Panc1 (cell line): ENCODE results near the gene VTI1A. TPM values are rescaled to one million over a fixed set of nuclear protein-coding genes. Genes with fewer than 3 reads are reported as not detected.

ENCODE experiments used
- ATAC-seq: fragments of 200-7000 bp; cut with Tn5 transposase; 2 replicates; pipeline ENCODE4 v1.9.1; 2020; ENCODE audit warnings: mild to moderate bottlenecking, moderate library complexity
- BruUV-seq: library from RNA; stranded (reverse); fragments of 400-500 nt; replicated peaks from 2 replicates; lab custom pipeline; 2021; lab: Mats Ljungman, UMichigan
- CTCF ChIA-PET: fragments of 300-600 bp; sonication (Branson Sonifier 250); formaldehyde crosslinking; loops from one replicate; lab custom pipeline; 2022; ENCODE audit warnings: antibody characterized with exemption; lab: Charles Lee
- POLR2A ChIA-PET: fragments of 300-600 bp; sonication (Branson Sonifier 250); formaldehyde crosslinking; loops from one replicate; lab custom pipeline; 2022; ENCODE audit warnings: antibody characterized with exemption; lab: Charles Lee
- DNase-seq: peaks from one replicate; pipeline ENCODE4 v3.0.0-alpha.2; 2010; ENCODE audit warnings: low read depth, low spot score
- H3K27ac ChIP-seq: 2 replicates; pipeline ENCODE4 v1.5.1; 2011; ENCODE audit warnings: mild to moderate bottlenecking, low read length, inconsistent platforms
- H3K27me3 ChIP-seq: fragments of 200-500 bp; sonication (Bioruptor generic); 2 replicates; pipeline ENCODE4 v1.6.0; 2014; ENCODE audit warnings: low read length, inconsistent platforms; ENCODE audit not compliant: control insufficient read depth, insufficient read depth
- H3K36me3 ChIP-seq: fragments of 200-500 bp; sonication (Bioruptor generic); 2 replicates; pipeline ENCODE4 v1.5.1; 2014; ENCODE audit warnings: inconsistent platforms, mild to moderate bottlenecking, low read length, moderate library complexity; ENCODE audit not compliant: control insufficient read depth, insufficient read depth
- H3K4me1 ChIP-seq: 2 replicates; pipeline ENCODE4 v1.5.1; 2011; ENCODE audit warnings: inconsistent platforms, mild to moderate bottlenecking, low read length, moderate library complexity; ENCODE audit not compliant: control insufficient read depth, insufficient read depth
- H3K4me3 ChIP-seq, 2 experiments: 2 replicates each; pipeline ENCODE4 v1.5.1; 2011 to 2012; ENCODE audit warnings: low read depth in 2 of 2, low read length in 2 of 2, mild to moderate bottlenecking in 2 of 2, inconsistent platforms in 1 of 2, moderate library complexity in 1 of 2
- H3K9me3 ChIP-seq: fragments of 200-500 bp; sonication (Bioruptor generic); 2 replicates; pipeline ENCODE4 v1.5.1; 2014; ENCODE audit warnings: low read depth, mild to moderate bottlenecking, inconsistent platforms, low read length, moderate library complexity; ENCODE audit not compliant: control insufficient read depth, insufficient read depth
- CTCF ChIP-seq: fragments of 450-650 bp; IDR thresholded peaks from 2 replicates; pipeline ENCODE4 v1.5.1; 2017; ENCODE audit warnings: mild to moderate bottlenecking
- POLR2AphosphoS5 ChIP-seq: IDR thresholded peaks from 2 replicates; pipeline ENCODE4 v1.6.1; 2012; ENCODE audit warnings: mild to moderate bottlenecking, low read depth, low read length, moderate library complexity
- REST ChIP-seq, 2 experiments: IDR thresholded peaks; 2 replicates each; pipeline ENCODE4 v1.6.1; 2011 to 2012; ENCODE audit warnings: low read depth in 2 of 2, control low read depth in 1 of 2, low read length in 1 of 2, mild to moderate bottlenecking in 1 of 2, moderate library complexity in 1 of 2; ENCODE audit not compliant: insufficient read depth in 1 of 2
- SIN3A ChIP-seq: IDR thresholded peaks from 2 replicates; pipeline ENCODE4 v1.6.1; 2012; ENCODE audit warnings: low read depth, mild to moderate bottlenecking, low read length, moderate library complexity, borderline replicate concordance; ENCODE audit not compliant: insufficient read depth
- TCF7L2 ChIP-seq: IDR thresholded peaks from 2 replicates; pipeline ENCODE4 v1.6.1; 2011; ENCODE audit warnings: mild to moderate bottlenecking, low read depth, low read length, inconsistent platforms
- in situ Hi-C: cut with HindIII; loops from 2 replicates; pipeline ENCODE4 v1.10.0; 2016; ENCODE audit warnings: low sequenced_read_pairs, low pct_unique_long_range_greater_than_20kb
- intact Hi-C: fragments of 100-400 bp; cut with micrococcal nuclease; formaldehyde crosslinking; loops from one replicate; pipeline ENCODE4 v1.10.0; 2022; ENCODE audit not compliant: unreplicated experiment
- total RNA-seq: library from RNA; stranded (reverse); gene quantifications from one replicate; pipeline ENCODE4 v1.2.1, GENCODE V29; 2021; ENCODE audit not compliant: unreplicated experiment

The VTI1A gene
- total RNA-seq, 1 experiment from 2014 or later, result 36.3 TPM

DNA sequence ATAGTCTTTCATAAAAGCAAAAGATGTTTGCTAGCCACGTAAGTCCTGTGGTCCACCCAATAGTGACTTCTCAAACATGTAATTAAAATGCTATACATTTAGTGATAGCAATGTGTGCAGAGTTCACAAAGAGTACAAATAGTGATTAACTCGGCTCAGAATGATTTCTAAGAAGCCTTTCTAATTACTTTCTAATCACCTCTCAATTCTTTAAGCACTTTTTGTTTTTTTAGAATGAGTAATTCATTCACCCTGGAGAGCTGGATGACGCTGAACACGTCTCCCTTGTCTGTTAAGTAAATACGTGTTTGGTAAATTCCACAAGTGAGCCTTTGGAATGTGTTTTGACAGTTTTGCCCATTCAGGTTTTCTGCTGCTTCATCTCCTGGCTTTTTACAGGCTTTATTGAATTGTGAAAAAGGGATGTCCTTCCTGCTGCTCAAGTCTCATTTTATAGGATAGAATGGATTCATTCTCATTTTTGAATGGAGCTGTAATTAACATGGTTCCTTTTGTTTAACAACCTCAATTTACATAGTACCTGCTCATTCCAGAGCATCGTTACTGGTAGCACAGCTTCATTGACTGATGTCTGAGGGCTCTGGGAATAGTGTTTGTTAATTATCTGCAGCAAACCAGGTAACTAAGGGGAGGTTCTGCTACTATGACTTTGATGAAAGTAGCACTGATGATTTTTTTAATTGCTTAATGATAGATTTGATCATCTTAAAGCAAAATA, 212.1 kb downstream of the VTI1A start:
- Histone ChIP-seq H3K27ac (no peak overlapping the region), H3K27me3 (no peaks in the 10 kb centered on the region), H3K4me3 (no peak overlapping the region), H3K36me3 (no peaks in the 10 kb centered on the region), H3K9me3 (peaks cover 10% of the 10 kb centered on the region; the same call in 1 of the 2 replicates), H3K4me1 (peaks cover 12% of the 10 kb centered on the region; the same call in 1 of the 2 replicates)
- intact Hi-C loops (no loop called here), in situ Hi-C loops (no loop called here)
- BruUV-seq, result no TSS peak
- POLR2A ChIA-PET, result no interaction called here
- no peak for DNase-seq
- peak; percentile 77 for ATAC-seq
- TF ChIP-seq TCF7L2, result no peak
- no peak for TF ChIP-seq SIN3A
- no peak for TF ChIP-seq CTCF
- TF ChIP-seq POLR2AphosphoS5, result no peak
- no peak for TF ChIP-seq REST (IDR thresholded peaks at IDR 0.05; ENCODE audit: insufficient read depth in 1 of 2, low read depth in 2 of 2, low read length in 1 of 2)
- CTCF ChIA-PET, result no interaction called here

DNA sequence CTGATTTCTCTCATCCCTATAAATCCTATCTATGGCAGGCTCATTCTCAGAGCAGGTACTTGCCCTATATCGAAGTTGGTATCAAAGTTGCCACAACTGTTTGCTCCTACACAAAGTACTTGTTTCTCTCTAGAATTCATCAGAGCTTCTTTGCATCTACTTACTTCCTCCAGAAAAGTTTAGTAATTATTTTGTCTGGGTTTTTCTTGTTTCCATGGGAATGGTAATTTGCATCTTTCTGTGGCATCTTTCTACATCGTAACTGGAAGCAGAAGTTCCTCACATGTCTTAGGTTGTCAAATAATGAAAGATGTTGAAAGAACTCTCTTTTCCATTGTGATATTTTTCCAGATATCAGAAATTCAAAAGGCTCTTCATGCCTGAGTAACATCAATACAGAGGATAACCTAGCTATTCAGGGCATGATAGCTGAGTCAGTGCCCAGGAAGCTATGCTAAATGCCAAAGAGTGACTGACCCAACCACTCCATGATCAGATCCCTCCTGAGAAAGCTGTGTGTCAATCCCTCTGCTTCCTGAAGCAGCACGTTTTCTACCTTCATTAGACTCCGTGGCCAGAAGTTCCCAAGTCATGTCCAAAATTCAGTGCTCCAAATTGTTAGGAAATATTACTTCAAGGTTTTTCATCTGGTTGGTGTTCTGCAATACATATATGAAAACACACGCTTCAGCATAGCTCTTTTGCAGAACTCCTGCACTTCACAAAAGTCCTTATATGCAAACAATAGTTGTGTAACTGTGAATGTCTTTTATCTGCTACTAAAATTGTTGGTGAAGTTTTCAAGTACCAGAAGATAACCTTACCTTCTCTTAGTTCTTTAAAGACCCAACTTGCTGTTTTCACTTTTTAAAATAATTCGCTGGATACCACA, 216.5 kb downstream of the VTI1A start:
- BruUV-seq, result no TSS peak
- CTCF ChIA-PET, result no interaction called here
- H3K27me3 ChIP-seq, result no peaks in the 10 kb centered on the region
- POLR2A ChIA-PET, result no interaction called here
- peaks cover 10% of the 10 kb centered on the region; the same call in 1 of the 2 replicates for H3K9me3 ChIP-seq
- no peaks in the 10 kb centered on the region for H3K36me3 ChIP-seq
- in situ Hi-C loops, result no loop called here
- TF ChIP-seq POLR2AphosphoS5 (no peak), SIN3A (no peak), CTCF (no peak), TCF7L2 (no peak), REST (IDR thresholded peaks at IDR 0.05; ENCODE audit: insufficient read depth in 1 of 2, low read depth in 2 of 2, low read length in 1 of 2) (no peak)
- DNase-seq (no peak), ATAC-seq (no peak)
- H3K4me3 ChIP-seq, result no peak overlapping the region
- no peak overlapping the region for H3K27ac ChIP-seq
- peaks cover 10% of the 10 kb centered on the region; the same call in 1 of the 2 replicates for H3K4me1 ChIP-seq
- intact Hi-C loops, result no loop called here
